GM12872 (cell line): ENCODE measurements around the gene TPRA1.

Experiments
- CTCF ChIP-seq: IDR thresholded peaks from 3 replicates; pipeline ENCODE4 v1.5.1; 2011; ENCODE audit warnings: low read depth, mild to moderate bottlenecking, low read length, moderate library complexity; ENCODE audit not compliant: insufficient read depth

Gene TPRA1

DNA sequence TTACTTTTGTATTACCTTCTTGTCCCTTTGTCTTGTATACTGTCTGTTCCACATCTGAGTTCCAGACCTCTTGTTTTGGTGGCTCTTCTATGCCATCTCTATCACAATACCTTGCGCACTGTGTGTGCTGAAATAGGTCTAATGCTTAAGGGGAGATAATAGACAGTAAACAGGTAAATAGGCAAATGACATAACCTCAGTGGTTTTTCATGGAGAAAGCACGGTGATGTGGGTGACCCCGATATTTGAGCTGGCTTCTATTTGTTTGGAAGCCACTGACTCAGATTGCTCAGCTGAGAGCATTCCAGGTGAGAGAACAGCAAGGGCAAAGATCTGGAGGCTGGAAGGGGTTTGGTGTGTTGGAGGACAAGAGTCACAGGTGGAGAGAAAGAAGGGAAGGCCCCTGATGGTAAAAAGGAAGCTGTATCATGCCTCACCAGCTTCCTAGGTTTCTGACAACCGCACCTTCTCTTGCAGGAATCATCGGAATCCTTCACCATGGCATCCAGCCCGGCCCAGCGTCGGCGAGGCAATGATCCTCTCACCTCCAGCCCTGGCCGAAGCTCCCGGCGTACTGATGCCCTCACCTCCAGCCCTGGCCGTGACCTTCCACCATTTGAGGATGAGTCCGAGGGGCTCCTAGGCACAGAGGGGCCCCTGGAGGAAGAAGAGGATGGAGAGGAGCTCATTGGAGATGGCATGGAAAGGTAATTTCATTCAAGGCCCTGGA lies 8.5 kb upstream of the TPRA1 start:
- no peak for TF ChIP-seq CTCF

GRCh38 chr3:127597020-127597771 lies 6.7 kb upstream of the TPRA1 start:
- TF ChIP-seq CTCF, result no peak

GRCh38 chr3:127595303-127595702 lies 4.8 kb upstream of the TPRA1 start:
- TF ChIP-seq CTCF, result no peak

- no peak for TF ChIP-seq CTCF
These were observed 2.6 kb upstream of the TPRA1 start for GRCh38 chr3:127593178-127593577.

DNA sequence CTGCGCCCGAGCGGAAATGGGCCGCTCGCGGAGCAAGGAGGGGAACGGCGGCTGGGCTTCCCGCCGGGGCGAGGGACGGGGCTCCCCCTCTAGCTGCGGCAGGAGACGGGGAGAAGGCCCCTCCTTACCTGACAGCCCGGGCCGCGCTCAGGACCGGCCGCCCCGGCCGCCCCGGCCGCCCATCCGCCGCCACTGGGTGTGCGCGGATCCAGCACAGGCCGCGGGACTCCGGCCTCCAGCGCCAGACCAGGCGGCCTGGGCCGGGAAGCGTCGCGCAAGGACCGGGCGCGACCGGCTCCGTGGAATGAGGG lies 296 bp downstream of the TPRA1 start:
- TF ChIP-seq CTCF, result no peak

GRCh38 chr3:127589600-127590281 lies 792 bp downstream of the TPRA1 start:
- no peak for TF ChIP-seq CTCF

GRCh38 chr3:127588806-127589577 lies 1.5 kb downstream of the TPRA1 start:
- no peak for TF ChIP-seq CTCF
